Endothelial cell (in vitro differentiated cells): ENCODE results near the gene NHEJ1. TPM values are rescaled to one million over a fixed set of nuclear protein-coding genes. Genes with fewer than 3 reads are reported as not detected.

Experiments used
- DNase-seq: peaks from one replicate; pipeline ENCODE4 v3.0.0; 2021; ENCODE audit warnings: low spot score
- H3K27ac Mint-ChIP-seq: one replicate; pipeline ENCODE4 v1.8.0; 2021; ENCODE audit warnings: mixed read lengths, inconsistent platforms; ENCODE audit not compliant: unreplicated experiment
- H3K27me3 Mint-ChIP-seq: one replicate; pipeline ENCODE4 v1.8.0; 2021; ENCODE audit warnings: mild to moderate bottlenecking, moderate library complexity, mixed read lengths, inconsistent platforms; ENCODE audit not compliant: unreplicated experiment
- H3K36me3 Mint-ChIP-seq: one replicate; pipeline ENCODE4 v1.8.0; 2021; ENCODE audit warnings: mild to moderate bottlenecking, low read depth, mixed read lengths, inconsistent platforms; ENCODE audit not compliant: unreplicated experiment
- H3K4me1 Mint-ChIP-seq: one replicate; pipeline ENCODE4 v1.8.0; 2021; ENCODE audit warnings: mild to moderate bottlenecking, mixed read lengths, inconsistent platforms; ENCODE audit not compliant: unreplicated experiment
- H3K4me3 Mint-ChIP-seq: one replicate; pipeline ENCODE4 v1.8.0; 2021; ENCODE audit warnings: mild to moderate bottlenecking, mixed read lengths, inconsistent platforms; ENCODE audit not compliant: unreplicated experiment
- H3K9me3 Mint-ChIP-seq: one replicate; pipeline ENCODE4 v1.8.0; 2021; ENCODE audit warnings: mixed read lengths, inconsistent platforms; ENCODE audit not compliant: unreplicated experiment
- CTCF ChIP-seq: fragments of 200-600 bp; sonication (generic); IDR thresholded peaks from one replicate; pipeline ENCODE4 v1.5.0; 2021; ENCODE audit warnings: antibody characterized with exemption; ENCODE audit not compliant: unreplicated experiment
- total RNA-seq: library from RNA; stranded (reverse); fragmentation: NEBNext Ultra II Directional; extraction: Animal tissue kit (Norgen Biotek cat#: 25700); gene quantifications from one replicate; pipeline ENCODE4 v1.2.1, GENCODE V29; 2021; ENCODE audit not compliant: unreplicated experiment

The NHEJ1 gene
- total RNA-seq, 1 donor from 2014 or later: 11.1 TPM

- peak overlapping the region; percentile 83 for H3K4me3 Mint-ChIP-seq
- H3K4me1 Mint-ChIP-seq: peaks cover 17% of the 10 kb centered on the region
- H3K9me3 Mint-ChIP-seq: no peaks in the 10 kb centered on the region
- DNase-seq: no peak
- peaks cover 14% of the 10 kb centered on the region for H3K36me3 Mint-ChIP-seq
- peaks cover 8% of the 10 kb centered on the region for H3K27me3 Mint-ChIP-seq
- TF ChIP-seq CTCF: no peak
- no peak overlapping the region for H3K27ac Mint-ChIP-seq
Measured at GRCh38 chr2:219207134-219207883, 46.7 kb upstream of the NHEJ1 start.

- Mint-ChIP-seq H3K9me3 (no peaks in the 10 kb centered on the region), H3K36me3 (peaks cover 14% of the 10 kb centered on the region), H3K4me1 (peaks cover 17% of the 10 kb centered on the region), H3K27me3 (peaks cover 7% of the 10 kb centered on the region), H3K27ac (peak within 1 kb of the TSS; percentile 85), H3K4me3 (peak within 1 kb of the TSS; percentile 94)
- DNase-seq: peak; percentile 96
- no peak for TF ChIP-seq CTCF
Measured at GRCh38 chr2:219206328-219207133, 45.9 kb upstream of the NHEJ1 start, which contains the start of gene ZFAND2B. Gene ZFAND2B (plus strand): TSS chr2:219206782. CDS start chr2:219206988, 206 bp downstream.

- peak overlapping the region; percentile 94 for H3K4me3 Mint-ChIP-seq
- H3K27ac Mint-ChIP-seq: peak overlapping the region; percentile 85
- no peak for TF ChIP-seq CTCF
- peaks cover 17% of the 10 kb centered on the region for H3K4me1 Mint-ChIP-seq
- DNase-seq: no peak
- peaks cover 14% of the 10 kb centered on the region for H3K36me3 Mint-ChIP-seq
- no peaks in the 10 kb centered on the region for H3K9me3 Mint-ChIP-seq
- peaks cover 7% of the 10 kb centered on the region for H3K27me3 Mint-ChIP-seq
Measured at GRCh38 chr2:219205981-219206327, 45.3 kb upstream of the NHEJ1 start.

- DNase-seq: no peak
- H3K4me1 Mint-ChIP-seq: peaks cover 17% of the 10 kb centered on the region
- H3K27ac Mint-ChIP-seq: no peak overlapping the region
- H3K9me3 Mint-ChIP-seq: no peaks in the 10 kb centered on the region
- H3K4me3 Mint-ChIP-seq: no peak overlapping the region
- no peak for TF ChIP-seq CTCF
- H3K27me3 Mint-ChIP-seq: peaks cover 8% of the 10 kb centered on the region
- peaks cover 14% of the 10 kb centered on the region for H3K36me3 Mint-ChIP-seq
Measured at GRCh38 chr2:219205165-219205538, 44.5 kb upstream of the NHEJ1 start.
